DMS153 treated with DMSO at 0.1 percent for 48 hours (cell line): ENCODE measurements around the gene HOXD9.

Experiments used
- DNase-seq: peaks from one replicate; lab custom pipeline; 2025; ENCODE audit not compliant: unreplicated experiment; lab: John Stamatoyannopoulos, UW

HOXD9 gene

DNA sequence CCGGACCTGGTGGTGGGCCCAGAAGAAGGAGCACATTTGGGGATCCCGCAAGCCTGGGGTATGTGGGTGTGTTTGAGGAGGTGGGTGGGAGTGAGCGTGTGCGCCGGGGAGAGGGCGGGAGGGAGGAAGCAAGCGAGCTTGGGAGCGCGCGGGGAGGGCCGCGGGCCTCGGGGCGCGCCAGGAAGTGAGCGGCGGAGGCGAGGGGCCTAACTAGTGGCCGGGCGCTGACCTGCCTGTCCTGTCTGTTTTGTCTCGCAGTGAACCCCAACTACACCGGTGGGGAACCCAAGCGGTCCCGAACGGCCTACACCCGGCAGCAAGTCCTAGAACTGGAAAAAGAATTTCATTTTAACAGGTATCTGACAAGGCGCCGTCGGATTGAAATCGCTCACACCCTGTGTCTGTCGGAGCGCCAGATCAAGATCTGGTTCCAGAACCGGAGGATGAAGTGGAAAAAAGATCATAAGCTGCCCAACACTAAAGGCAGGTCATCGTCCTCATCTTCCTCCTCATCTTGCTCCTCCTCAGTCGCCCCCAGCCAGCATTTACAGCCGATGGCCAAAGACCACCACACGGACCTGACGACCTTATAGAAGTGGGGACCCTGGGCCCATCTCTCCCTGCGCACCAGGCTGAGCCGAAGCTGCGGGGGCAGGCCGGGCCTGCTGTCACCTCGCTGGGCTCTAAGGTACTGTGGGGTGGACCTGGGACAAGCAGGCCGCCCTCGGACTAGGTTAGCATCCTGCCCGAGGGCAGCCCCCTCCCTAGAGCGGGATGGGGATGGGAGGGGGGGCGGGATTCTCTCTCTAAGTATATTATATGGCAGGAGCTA is 30.0 kb downstream of the HOXD9 start:
- no peak for DNase-seq

DNA sequence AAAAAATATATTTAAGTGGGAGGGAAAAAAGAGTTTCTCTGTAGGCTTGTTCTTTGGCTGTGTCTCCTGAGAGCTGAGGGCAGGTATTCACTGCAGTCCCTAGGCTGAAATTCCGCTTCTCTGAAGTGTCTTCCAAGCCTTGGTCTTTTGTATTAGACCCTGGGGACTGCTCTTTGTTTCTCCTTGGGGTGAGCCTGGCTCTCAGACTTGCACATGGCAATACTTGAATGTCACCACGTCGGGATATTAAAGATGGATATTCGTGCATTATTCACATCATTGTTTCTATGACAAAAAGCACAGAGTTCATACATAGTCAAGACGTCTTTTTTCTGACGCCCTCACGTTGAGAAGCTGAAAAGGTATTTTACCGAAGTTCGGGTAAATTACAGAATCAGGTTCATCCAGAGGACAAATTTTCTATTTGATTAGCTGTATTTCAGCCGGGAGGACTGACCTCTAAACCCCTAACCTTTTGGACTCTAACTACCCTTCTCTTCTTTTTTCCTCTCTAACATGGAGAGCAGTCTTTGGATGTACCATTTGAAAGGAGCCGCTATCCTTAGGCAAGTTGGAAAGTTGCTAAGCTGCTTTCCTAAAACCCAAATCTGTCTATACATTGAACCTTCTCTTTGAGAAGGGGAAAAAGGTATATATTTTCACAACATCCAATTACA is 32.2 kb downstream of the HOXD9 start:
- no peak for DNase-seq

DNA sequence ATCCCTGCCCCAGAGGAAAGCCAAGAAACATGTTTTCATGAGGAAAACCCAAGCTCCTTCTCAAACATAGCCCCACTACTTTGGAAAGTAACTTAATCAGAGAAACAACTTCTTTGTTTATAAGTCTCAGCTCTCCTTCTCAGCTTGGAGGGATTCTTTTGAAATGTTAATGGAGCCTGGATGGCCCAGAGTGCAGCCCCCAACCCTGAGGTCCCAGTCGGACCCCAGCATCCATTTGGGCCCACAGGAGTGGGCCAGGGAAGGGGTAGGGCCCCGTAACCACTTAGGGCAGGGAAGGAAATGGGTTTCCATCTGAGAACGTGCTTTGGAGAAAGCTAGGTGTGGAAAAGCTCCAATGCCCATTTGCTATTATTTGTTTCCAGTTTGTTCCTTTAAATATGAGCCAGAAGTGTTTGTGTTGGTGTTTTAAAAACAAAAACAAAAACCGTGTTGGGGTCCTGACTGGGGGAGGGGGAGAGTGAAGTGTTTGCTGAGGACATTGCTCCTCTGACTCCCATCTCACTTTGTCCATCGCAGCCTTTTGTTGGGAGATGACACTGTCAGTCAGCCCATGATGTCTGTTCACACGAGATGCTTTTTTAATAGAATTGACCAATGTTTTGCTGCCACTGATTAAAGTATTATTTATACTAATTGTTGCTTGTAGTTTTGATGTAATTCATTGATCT is 33.0 kb downstream of the HOXD9 start:
- DNase-seq: no peak

DNA sequence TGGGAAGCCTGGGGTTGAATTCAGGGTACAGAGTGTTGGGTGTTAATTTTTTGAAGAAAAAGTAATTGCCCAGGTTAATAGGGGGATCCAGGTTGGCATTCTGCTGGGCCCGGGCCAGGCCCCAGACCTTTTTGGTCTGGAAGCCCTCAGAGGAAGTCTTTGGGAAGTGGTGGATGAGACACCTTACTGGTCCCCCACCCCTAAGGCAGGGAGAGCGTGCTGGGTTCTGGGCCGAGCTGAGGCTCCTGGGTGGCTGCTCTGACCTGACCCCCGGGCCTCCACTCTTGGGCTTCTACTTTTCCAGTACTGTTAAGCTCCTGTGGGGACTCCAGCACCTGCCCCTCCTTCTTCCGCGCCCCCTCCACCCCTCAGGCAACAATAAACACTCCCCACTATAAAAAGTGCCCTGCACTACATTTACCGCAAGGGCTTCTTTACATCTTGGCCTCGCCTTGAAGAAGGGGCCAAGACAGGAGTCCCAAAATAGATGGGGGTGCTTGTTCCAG is 33.8 kb downstream of the HOXD9 start:
- no peak for DNase-seq

DNA sequence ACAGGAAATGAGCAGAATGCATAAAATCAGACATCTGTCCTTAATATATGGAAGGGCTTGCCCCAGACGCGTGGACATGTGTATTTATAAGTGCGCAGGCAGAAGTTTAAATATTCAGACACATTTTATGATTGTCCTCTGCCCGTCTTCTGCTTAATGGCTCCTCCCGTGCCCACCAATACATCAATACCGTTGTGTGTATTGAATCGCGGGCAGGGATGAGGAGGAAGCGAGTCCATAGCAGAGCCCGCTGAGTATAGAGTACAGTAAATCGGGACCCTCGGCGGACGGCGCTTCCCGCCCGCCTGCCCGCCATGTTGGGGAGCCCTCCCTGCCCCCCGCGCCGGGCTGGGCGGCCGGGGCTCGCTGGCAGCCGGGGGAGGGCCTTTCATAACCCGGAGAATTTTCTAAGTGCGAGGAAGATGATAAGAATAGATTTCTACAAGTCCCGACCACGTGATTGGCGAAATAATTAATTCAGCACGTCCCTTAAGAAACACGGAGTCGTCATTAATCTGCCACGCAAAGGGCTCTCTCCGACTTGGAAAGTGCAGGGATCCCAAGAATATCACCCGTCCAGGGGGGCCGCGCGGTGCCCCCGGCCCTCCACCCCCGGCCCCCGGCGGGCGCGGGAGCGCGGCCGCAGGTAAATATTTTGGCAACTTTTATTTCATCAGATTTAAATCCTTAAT is 34.4 kb downstream of the HOXD9 start, which contains the start of gene HOXD3:
TSS of gene HOXD3 (plus strand) at position 501 of the 692 bp plus-strand sequence. CDS start 11,808 bp downstream, outside the sequence.
- no peak for DNase-seq

DNA sequence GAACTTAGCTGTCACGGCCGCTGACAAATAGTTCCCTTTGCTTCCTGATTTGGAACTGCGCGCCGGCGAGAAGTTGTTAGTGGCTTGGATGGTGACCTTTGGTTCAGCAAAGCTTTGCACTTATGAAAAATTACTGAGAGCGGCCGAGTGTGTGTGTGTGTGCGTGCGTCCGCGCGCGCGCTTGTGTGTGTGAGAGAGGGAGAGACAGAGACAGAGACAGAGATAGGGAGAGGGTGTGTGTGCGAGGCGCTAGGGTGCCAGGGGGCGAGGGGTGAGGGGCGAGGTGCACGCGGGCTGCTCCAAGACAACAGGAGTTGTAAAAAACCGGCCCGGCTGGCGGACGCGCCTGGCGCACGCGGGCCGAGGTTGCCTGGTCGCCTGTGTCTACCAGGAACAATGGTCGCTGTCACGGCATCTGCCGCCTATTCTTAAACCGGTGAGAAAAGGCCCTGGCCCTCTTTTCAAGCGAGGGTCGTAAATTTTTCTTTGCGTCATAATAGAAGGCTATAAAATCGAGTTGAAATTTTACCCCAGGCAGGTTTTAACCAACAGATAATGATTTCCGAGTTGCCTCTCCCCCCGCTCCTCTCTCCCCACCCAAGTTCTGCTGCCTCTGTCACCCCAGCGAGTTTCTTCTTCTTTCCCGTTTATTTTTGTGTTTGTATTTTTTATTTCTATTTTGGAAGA is 35.1 kb downstream of the HOXD9 start:
- DNase-seq: no peak

DNA sequence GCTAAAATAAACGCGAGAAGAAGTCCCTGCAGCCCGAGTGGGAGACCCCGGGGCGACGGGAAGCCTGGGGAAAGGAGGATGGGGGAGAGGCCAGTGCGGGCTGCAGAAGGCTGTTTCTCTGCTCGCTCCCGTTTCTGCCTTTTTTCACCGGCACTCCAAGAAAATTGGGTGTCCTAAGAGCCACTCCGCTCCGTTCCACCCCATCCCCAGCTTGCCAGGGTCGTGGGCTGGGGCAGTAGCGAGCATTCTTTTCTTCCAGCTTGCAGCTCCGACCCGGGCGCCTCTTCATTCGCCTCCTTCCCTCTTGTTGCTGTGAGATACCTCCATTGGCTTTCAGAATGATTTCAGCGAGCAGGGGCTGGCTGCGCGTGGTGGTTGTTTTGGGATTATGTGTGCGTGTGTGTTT is 35.7 kb downstream of the HOXD9 start:
- no peak for DNase-seq

DNA sequence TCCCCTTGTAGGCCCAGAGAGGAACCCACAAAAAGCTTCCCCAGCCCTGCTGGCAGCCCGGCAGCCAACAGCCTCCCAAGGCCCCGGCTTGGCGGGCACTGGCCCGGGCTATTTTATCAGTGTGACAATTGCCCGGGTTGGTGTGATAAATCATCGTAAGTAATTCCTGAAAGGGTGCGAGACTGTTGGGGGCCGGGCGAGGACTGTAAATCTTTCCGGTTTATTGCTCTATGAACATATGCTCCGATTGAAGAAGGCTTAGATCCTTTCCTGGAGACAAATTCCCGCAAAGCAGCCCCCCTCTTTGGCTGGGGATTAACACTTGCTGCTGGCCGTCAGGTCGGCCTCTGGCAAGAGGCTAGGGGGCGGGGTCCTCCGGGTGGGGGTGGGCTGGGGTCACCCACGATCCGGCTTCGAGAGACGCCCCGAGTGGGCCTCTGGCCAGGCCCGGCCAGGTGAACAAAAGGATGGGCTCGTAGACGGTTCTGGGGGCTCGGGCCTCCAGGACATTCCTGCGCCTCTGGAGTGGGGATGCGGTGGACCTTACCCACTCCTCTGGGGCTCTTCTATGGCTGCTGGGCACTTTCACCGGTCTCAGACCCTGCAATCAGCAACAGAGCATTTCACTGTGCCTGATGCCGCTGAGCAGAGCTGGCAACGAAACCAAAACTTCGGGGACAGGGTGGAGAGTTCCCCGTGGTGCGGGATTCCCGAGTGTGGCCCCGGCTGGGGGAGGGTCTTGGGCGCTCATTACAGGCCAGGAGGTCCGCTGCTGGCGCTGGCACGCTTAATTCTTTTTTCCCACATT is 36.5 kb downstream of the HOXD9 start:
- DNase-seq: no peak

DNA sequence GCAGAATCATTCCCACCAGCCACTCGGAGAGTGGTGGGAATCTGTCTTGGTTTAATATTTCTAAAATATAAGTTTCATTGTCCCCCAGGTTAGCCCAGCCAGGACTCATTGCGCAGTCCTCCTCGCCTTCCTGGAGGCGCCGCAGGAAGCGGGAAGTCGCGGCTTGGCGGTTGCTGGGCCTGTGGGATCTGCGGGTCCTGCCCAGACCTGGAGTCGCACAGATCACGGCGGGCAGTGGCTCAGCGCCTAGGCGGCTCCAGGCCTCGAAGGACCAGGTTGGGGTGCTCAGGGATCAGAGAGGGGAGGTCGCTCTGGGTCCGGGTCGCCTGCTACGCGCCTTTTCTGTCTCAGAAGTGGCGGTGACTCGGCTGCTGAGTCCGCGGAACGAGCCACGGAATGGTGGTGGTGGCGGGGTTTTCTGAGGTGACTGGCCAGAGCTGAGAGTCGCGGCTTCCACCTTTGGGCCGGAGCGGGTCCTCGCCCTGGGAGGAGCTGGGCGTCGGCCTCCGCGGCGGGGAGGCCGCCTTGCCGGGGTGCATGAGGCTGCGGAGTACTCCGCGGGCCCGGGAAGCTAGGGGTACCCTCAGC is 37.2 kb downstream of the HOXD9 start:
- no peak for DNase-seq

DNA sequence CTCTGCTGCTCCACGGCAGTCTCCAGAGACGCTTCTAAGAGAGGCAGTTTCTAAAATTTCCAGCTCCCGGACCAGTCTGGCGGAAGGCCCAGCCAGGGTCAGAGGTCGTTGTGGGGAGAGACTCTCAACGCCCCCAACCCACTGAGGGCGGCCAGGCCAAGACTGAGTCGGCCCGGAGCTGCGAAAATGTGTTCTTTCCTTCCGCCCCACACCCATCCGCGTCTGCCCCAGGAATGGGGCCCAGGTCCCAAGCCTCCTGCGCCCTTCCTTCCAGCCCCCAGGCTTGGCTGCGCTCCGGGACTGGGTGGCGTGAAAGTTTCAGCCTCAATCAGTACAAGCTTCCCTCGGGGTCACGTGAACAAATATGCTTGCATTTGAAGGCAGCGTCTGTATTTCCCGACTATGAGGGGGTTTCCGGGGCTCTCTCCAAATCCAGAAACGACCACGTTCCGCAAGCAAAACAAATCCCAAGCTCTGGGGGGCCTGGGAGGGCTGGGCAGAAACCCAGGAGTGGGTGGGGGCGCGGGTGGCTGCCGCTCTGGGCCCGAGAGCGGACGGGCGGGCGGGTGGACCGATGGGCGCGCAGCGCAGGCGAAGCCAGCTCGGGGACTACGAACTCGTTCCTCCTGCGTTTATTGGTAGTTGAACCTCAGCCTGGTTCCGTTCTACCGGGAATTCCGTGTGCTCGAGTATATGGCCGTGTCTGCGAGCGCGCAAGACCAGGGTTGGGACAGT is 37.9 kb downstream of the HOXD9 start:
- no peak for DNase-seq

DNA sequence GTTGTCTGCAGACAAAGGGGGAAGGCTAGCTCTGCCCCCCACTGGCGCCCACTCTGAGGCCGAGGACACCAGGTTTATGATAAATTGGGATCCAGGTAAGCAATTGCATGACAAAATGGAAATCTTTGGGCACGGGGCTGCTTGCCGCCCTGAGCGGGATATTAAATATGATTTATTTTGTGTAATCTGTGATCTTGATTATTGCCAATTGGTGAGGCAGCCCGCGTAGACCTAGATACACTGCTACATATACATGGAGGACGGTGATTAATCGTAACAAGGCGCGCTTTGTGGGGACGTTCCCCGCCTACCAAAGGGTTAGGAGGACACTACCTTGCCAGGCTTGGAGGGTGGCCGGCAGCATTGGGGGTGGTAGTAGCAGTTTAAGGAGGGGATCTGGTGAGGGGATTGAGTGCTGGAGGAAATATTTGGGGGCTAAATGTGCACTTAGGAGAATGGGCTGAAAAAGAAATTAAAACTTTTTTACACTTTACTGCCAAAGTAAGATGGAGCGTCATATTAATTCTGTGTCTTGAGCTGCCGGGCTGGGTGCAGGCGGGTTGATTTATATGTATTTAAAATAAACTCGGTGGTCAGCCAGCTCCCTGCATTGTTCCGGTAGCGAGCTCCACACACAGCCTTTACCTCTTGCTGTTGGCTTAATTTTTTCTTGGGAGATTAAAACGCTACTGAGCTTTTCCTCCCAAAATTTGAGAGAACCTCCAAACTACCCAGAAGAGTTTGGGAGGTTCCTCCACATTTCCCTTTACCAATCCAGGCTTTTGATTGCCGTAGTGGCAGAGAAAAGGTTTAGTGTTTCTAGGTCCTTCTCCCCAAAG is 38.7 kb downstream of the HOXD9 start:
- no peak for DNase-seq

DNA sequence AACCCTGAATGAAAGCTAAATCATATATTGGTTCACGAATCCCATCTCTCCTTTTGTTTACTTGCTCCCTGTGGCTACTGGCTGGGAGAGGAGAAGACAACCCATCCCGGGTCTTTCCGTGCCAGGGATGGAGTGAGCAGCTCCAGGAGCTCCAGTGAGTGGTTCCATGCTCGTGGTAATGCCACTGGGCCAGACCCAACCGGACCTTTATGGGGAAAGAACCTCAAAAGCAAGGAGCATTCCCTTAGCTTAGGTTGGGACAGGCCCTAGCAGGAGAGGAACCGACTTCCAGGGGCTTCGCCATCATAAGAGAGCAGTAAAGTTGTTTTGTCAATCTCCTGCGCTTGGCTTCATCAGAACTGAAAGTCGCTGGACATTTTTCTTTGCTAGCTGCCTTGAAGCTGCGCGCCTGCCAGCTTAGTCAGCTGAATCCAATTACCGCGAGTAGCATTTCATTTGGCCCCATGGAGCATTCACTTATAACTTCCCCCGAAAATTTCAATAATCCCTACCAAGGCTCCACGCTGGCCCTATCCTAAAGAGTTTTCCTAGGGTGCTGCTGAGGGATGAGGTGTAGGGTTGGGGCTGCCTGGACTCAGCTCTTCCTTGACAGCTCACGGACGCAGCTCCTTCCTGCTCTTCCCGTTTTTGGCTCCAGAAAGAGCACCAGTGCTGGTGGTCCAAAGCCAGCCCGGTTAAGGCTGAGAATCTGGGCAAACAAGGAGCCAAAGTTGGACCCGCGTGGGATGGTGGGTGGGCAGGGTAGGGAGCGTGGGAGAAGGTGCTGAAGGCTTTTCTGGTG is 39.5 kb downstream of the HOXD9 start:
- no peak for DNase-seq

DNA sequence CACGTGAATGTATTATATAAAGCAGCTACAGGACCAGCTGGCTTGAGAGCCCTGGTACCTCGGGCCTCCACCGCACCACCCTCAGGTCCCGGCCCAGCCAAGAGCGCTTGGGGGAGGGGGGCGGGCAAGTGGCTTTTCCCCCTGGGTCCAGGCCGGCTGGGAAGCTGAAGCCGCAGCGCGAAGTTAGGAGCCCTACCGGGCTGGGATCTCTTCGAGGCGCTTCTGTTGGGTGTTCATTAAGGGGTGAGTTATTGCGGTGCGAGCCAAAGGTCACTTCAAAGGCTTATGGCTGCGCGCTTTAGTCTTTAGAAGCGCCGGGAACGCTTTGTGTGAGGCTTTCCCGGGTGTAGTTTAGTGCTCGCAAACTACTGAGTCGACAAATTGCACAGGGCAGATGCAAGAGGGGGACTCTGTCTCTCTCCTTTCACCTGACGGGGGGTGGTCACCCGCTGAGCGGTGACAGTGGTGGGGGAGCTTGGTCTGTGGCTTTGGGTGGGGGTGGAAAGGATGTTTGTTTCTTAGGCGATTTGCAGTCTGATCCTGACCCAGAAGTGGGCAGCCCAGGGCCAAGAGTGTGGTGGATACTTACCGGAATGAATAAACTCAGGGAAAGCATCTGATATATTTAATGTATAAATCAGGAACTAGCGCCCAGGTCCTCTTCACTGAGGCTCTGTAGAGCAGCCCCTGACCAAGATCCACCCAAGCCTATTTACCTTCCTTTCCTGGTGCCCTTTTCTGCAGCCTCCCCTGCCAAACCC is 40.6 kb downstream of the HOXD9 start:
- DNase-seq: no peak

DNA sequence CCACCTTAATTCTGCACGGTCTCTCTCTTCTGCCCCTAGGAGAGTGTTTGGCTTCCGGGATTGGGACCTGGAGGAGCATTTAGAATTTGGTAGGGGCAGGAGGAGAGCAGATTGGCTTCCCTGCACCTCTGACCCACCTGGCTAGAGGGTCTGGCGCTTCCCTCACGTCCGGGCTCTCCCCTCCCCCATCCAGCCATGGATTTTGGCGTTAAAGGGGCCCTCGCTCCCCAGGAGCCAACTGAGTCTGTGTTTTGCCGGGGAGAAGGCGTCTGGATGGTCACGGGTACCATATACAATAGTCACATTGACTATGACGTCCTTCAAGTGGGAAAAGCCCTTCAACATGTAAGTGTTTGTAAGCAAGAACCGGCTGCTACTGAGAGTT is 41.1 kb downstream of the HOXD9 start:
- DNase-seq: no peak

DNA sequence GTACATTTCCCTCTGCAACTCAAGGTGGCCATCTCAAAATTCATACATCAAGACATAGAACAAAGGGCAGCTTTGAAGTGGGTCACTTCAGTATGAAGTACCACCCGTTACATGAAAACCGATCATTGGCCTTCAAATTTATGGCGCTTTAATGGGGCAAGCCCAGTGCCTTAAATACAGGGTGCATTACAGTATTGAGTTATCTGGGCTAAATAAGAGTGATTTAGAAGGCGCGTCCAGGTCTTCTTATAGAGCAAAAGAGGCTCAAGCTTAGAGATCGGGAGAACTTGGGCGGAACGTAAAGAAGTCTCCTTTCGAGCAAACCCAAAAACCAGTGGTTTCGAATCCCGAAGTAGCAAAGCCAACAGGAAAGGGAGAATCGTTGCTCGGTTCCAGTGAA is 41.7 kb downstream of the HOXD9 start:
- DNase-seq: no peak
